Neutrophil (primary cell): Measurements from ENCODE around the gene TOR1B.
"Not testable (repeated sequence)": the region's sequence is repeated elsewhere in the genome, so short reads cannot be mapped to it uniquely, and the experiment has no call there.

Source experiments
- H3K27ac ChIP-seq: fragments of 200-600 bp; sonication (generic); 2 replicates; pipeline ENCODE4 v1.5.1; 2016; ENCODE audit warnings: mild to moderate bottlenecking, moderate library complexity
- H3K27me3 ChIP-seq: fragments of 200-600 bp; sonication (generic); 2 replicates; pipeline ENCODE4 v1.6.0; 2016; ENCODE audit warnings: mild to moderate bottlenecking
- H3K36me3 ChIP-seq: fragments of 200-600 bp; sonication (generic); 2 replicates; pipeline ENCODE4 v1.5.1; 2017
- H3K4me1 ChIP-seq, 2 experiments: fragments of 200-600 bp in 1 of 2; sonication (generic) in 1 of 2; 1 replicate in 1 of 2; 2 replicates in 1 of 2; pipeline versions ENCODE4 v1.5.1 to v1.6.1; 2013 to 2016; ENCODE audit warnings: low read depth in 1 of 2, low read length in 1 of 2, mild to moderate bottlenecking in 1 of 2, moderate library complexity in 1 of 2; ENCODE audit not compliant: control insufficient read depth in 1 of 2, insufficient read depth in 1 of 2
- H3K4me3 ChIP-seq, 2 experiments: fragments of 200-600 bp in 1 of 2; sonication (generic) in 1 of 2; 1 replicate in 1 of 2; 2 replicates in 1 of 2; pipeline ENCODE4 v1.5.1; 2013 to 2016; ENCODE audit warnings: low read depth in 1 of 2, low read length in 1 of 2, mild to moderate bottlenecking in 1 of 2, moderate library complexity in 1 of 2
- H3K9me3 ChIP-seq: fragments of 200-600 bp; sonication (generic); 2 replicates; pipeline ENCODE4 v1.5.1; 2016
- TF ChIP-seq, protein P1 (sequence below): fragments of 200-600 bp; sonication (generic); IDR thresholded peaks from 2 replicates; pipeline ENCODE4 v1.5.1; 2016; ENCODE audit warnings: antibody characterized with exemption

The TOR1B gene

DNA sequence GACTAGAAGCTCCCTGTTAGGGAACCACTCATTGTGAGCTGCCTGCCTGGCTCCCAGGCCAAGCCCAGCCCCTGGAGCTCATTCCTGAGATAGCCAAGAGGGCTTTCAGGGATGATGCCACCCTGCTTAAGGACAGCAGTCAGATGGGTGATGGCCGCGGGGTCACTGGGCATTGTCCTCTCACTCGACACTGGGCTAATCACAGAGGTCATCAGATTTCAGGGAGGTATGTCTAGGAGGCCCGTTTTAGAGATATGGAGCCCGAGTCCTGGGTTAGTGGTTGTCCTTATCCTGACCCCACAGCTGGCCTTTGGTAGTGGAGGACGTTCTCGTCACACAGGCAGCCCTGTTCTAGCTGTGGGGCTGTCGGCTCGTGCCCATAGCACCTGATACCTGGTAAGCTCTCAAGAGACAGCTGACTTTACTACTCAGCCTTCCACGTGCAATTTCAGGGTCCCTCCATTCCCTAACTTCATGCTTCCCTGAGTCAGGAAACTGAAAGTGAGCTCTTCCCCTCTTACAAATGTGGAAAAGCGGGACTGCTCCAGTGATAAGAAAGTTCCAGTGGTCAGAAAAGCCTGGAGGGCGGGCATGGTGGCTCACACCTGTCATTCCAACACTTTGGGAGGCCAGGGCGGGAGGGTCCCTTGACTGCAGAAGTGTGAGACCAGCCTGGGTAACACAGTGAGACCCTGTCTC is 43.0 kb upstream of the TOR1B start:
- TF ChIP-seq, protein P1, sequence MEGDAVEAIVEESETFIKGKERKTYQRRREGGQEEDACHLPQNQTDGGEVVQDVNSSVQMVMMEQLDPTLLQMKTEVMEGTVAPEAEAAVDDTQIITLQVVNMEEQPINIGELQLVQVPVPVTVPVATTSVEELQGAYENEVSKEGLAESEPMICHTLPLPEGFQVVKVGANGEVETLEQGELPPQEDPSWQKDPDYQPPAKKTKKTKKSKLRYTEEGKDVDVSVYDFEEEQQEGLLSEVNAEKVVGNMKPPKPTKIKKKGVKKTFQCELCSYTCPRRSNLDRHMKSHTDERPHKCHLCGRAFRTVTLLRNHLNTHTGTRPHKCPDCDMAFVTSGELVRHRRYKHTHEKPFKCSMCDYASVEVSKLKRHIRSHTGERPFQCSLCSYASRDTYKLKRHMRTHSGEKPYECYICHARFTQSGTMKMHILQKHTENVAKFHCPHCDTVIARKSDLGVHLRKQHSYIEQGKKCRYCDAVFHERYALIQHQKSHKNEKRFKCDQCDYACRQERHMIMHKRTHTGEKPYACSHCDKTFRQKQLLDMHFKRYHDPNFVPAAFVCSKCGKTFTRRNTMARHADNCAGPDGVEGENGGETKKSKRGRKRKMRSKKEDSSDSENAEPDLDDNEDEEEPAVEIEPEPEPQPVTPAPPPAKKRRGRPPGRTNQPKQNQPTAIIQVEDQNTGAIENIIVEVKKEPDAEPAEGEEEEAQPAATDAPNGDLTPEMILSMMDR, result no peak
- Histone ChIP-seq H3K4me1 (peaks cover 40 to 47% of the 10 kb centered on the region in 2 experiments), H3K27ac (no peak overlapping the region), H3K9me3 (no peaks in the 10 kb centered on the region), H3K36me3 (no peaks in the 10 kb centered on the region), H3K27me3 (no peaks in the 10 kb centered on the region), H3K4me3 (no peak overlapping the region)

DNA sequence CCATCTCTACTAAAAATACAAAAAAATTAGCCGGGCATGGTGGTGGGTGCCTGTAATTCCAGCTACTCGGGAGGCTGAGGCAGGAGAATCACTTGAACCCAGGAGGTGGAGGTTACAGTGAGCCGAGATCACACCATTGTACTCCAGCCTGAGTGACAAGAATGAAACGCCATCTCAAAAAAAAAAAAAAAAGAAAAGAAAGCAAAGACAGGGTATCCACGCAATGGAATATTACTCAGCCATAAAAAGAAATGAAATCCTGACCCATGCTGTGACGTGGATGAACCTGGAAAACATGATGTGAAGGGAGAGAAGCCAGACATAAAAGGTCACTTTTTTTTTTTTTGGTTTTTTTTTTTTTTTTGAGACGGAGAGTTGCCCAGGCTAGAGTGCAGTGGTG is 42.2 kb upstream of the TOR1B start:
- H3K36me3 ChIP-seq, H3K27ac ChIP-seq, H3K9me3 ChIP-seq, H3K27me3 ChIP-seq, H3K4me3 ChIP-seq: not testable (repeated sequence)
- H3K4me1 ChIP-seq, result peaks cover 40 to 47% of the 10 kb centered on the region in 2 experiments

DNA sequence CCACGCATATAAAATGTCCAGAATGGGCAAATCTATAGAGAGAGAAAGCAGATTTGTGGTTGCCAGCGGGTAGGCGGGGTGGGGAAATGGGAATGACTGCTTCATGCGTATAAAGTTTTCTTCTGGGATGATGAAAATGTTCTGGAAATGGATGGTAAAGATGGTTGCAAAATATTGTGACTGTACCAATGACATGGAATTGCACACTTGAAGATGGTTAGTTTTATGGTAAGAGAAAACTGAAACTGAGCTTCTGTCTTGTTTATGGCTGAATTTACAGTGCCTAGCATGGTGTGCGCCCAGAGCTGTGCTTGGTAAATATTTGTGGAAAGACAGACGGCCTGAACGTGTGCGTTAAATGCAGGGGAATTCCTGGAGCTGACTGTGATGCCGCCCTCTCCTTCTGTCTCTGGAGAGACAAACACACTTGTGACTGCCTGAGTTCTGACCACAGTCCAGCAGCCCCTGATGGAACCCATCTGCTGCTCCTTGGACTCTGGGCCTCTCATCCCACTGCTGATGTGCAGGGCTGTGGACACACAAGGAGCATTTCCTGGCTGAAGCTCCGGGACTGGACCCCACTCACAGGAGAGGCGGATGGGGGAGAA is 41.6 kb upstream of the TOR1B start:
- Histone ChIP-seq H3K36me3 (no peaks in the 10 kb centered on the region), H3K27ac (peak overlapping the region; percentile 87), H3K4me3 (no peak overlapping the region), H3K9me3 (no peaks in the 10 kb centered on the region), H3K27me3 (no peaks in the 10 kb centered on the region), H3K4me1 (peaks cover 40 to 46% of the 10 kb centered on the region in 2 experiments)
- TF ChIP-seq, protein P1, result no peak

DNA sequence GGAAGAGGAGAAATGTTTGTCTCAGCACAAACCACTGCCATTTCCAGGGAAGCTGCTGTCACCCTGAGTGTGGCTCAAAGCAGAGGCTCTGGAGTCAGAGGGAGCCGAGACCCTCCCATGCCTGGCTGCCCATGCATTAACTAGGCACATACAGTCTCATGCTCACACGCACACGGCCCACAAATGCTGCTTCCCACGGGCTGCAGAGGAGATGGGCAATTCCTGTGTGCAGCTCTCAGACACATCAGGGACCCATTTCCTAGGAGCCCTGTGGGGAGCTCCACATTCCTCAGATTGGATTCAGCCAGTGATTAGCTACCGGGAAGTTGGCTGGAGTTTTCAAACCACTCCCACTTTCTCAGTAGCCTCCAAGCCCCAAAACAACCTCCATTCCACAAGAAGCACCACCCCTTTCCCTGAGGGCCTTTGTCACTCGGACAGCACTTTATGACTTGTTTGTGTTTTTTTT is 41.0 kb upstream of the TOR1B start:
- H3K27ac ChIP-seq, result peak overlapping the region; percentile 87

DNA sequence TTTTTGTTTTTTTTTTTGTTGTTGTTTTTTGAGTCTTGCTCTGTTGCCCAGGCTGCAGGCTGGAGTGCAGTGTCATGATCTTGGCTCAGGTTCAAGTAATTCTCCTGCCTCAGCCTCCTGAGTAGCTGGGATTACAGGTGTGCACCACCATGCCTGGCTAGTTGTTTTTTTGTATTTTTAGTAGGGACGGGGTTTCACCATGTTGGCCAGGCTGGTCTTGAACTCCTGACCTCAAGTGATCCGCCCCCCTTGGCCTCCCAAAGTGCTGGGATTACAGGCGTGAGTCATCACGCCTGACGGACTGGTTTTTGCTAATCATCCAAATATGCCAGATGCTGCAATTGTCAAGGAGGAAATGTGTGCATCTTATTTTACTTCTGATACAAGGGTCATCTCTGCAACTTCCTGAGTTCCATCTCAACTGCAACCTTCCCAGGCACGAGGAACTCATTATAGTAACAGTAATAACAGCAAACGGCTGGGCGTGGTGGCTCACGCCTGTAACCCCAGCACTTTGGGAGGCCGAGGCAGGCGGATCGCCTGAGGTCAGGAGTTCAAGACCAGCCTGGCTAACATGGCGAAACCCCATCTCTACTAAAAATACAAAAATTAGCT is 40.5 kb upstream of the TOR1B start:
- Histone ChIP-seq H3K4me1 (peaks cover 31 to 35% of the 10 kb centered on the region in 2 experiments), H3K27ac (peak overlapping the region; percentile 87)
- H3K4me3 ChIP-seq, H3K27me3 ChIP-seq, H3K9me3 ChIP-seq, H3K36me3 ChIP-seq: not testable (repeated sequence)

More for the DNA sequence above, 41.0 kb upstream of the TOR1B start:
- TF ChIP-seq, protein P1, result no peak
- Histone ChIP-seq H3K27me3 (no peaks in the 10 kb centered on the region), H3K4me1 (peaks cover 36 to 40% of the 10 kb centered on the region in 2 experiments), H3K4me3 (no peak overlapping the region), H3K9me3 (no peaks in the 10 kb centered on the region), H3K36me3 (no peaks in the 10 kb centered on the region)

DNA sequence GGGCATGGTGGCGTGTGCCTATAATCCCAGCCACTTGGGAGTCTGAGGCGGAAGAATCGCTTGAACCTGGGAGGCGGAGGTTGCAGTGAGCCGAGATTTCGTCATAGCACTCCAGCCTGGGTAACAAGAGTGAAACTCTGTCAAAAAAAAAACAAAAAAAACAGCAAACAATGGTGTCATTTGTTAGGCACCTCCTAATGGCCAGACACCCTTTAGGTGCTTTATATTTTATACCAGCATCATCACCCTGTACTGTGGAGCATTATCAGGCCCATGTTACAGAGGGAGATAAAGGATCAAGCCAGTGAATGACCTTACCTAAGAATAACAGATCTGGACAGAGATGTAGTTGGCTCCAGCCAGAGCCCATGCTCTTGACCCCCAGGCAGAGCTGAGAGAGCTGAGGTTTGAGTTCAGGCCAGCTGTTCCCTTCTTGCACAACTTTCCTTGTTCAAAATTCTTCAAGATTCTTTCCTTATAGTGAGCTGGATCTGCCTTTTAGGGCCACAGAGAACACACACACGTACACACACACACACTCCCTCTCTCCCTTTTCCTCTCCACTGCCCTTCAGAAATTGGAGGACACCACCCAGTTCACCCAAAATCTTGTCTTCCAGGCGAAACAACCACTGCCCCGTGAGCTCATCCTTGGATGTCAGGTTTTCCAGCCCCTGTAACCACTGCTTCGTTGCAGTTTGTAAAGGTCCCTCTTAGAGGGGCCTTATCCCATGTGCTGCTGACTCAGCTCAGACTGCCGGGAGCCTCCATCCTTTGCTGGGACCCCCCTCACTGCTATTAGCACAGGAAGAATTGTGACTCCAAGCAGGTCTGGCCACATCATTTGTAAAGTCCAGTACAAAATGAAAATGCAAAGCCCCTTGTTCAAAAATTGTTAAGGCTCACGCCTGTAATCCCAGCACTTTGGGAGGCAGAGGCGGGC is 39.7 kb upstream of the TOR1B start:
- Histone ChIP-seq H3K9me3 (no peaks in the 10 kb centered on the region), H3K36me3 (peaks cover 3% of the 10 kb centered on the region), H3K4me3 (no peak overlapping the region), H3K27ac (peak overlapping the region; percentile 87), H3K27me3 (no peaks in the 10 kb centered on the region), H3K4me1 (peaks cover 24 to 27% of the 10 kb centered on the region in 2 experiments)
- TF ChIP-seq, protein P1, result no peak
